GM23338 (cell line): Measurements from ENCODE around the gene PGAP3. TPM values are rescaled to one million over a fixed set of nuclear protein-coding genes. Genes with fewer than 3 reads are reported as not detected.

ENCODE experiments used
- ATAC-seq: fragments of 200-7000 bp; cut with Tn5 transposase; 3 replicates; pipeline ENCODE4 v1.9.1; 2020
- DNase-seq: peaks from one replicate; pipeline ENCODE4 v3.0.0-alpha.2; 2015; ENCODE audit warnings: low spot score
- H2AFZ ChIP-seq: fragments of 200-600 bp; sonication (generic); 2 replicates; pipeline ENCODE4 v1.8.0; 2016; ENCODE audit warnings: antibody characterized with exemption, mild to moderate bottlenecking, moderate library complexity
- H3F3A ChIP-seq: fragments of 200-600 bp; sonication (generic); replicated peaks from 2 replicates; pipeline ENCODE4 v1.8.0; 2017; ENCODE audit warnings: antibody characterized with exemption, mixed run types, low read depth
- H3K27ac ChIP-seq: fragments of 200-600 bp; sonication (generic); 2 replicates; pipeline ENCODE4 v1.6.1; 2016; ENCODE audit warnings: low read depth
- H3K27me3 ChIP-seq: fragments of 200-600 bp; sonication (generic); 2 replicates; pipeline ENCODE4 v1.8.0; 2016; ENCODE audit warnings: mild to moderate bottlenecking, mixed run types, moderate library complexity; ENCODE audit not compliant: insufficient read depth
- H3K36me3 ChIP-seq: fragments of 200-600 bp; sonication (generic); 2 replicates; pipeline ENCODE4 v1.8.0; 2016; ENCODE audit warnings: mild to moderate bottlenecking; ENCODE audit not compliant: insufficient read depth
- H3K4me1 ChIP-seq: fragments of 200-600 bp; sonication (generic); 2 replicates; pipeline ENCODE4 v1.8.0; 2016; ENCODE audit warnings: mild to moderate bottlenecking, moderate library complexity; ENCODE audit not compliant: insufficient read depth
- H3K4me2 ChIP-seq: fragments of 200-600 bp; sonication (generic); 2 replicates; pipeline ENCODE4 v1.7.1; 2017; ENCODE audit warnings: mixed run types
- H3K4me3 ChIP-seq: fragments of 200-600 bp; sonication (generic); 2 replicates; pipeline ENCODE4 v1.6.1; 2016; ENCODE audit warnings: mixed run types
- H3K79me2 ChIP-seq: fragments of 200-600 bp; sonication (generic); replicated peaks from 2 replicates; pipeline ENCODE4 v1.8.0; 2017; ENCODE audit warnings: mild to moderate bottlenecking; ENCODE audit not compliant: insufficient read depth
- H3K9me2 ChIP-seq: fragments of 200-600 bp; sonication (generic); 2 replicates; pipeline ENCODE4 v1.8.0; 2017; ENCODE audit not compliant: insufficient read depth
- H4K20me1 ChIP-seq: fragments of 200-600 bp; sonication (generic); replicated peaks from 2 replicates; pipeline ENCODE4 v1.8.0; 2017; ENCODE audit warnings: mild to moderate bottlenecking; ENCODE audit not compliant: insufficient read depth
- H3K27ac Mint-ChIP-seq: 2 replicates; pipeline ENCODE4 v1.8.0; 2020; ENCODE audit warnings: inconsistent platforms, mild to moderate bottlenecking, moderate library complexity, mixed read lengths
- H3K27me3 Mint-ChIP-seq: 3 replicates; pipeline ENCODE4 v1.8.0; 2022; ENCODE audit warnings: low read depth, mild to moderate bottlenecking, moderate library complexity, mixed read lengths, inconsistent platforms; ENCODE audit not compliant: insufficient read depth, poor library complexity
- H3K36me3 Mint-ChIP-seq: 3 replicates; pipeline ENCODE4 v1.8.0; 2021; ENCODE audit warnings: low read depth, mild to moderate bottlenecking, inconsistent platforms, moderate library complexity, mixed read lengths
- H3K4me1 Mint-ChIP-seq: 3 replicates; pipeline ENCODE4 v1.8.0; 2020; ENCODE audit warnings: mild to moderate bottlenecking, inconsistent platforms, mixed read lengths
- H3K4me3 Mint-ChIP-seq: 3 replicates; pipeline ENCODE4 v1.8.0; 2021; ENCODE audit warnings: moderate library complexity, mild to moderate bottlenecking, inconsistent platforms, mixed read lengths
- H3K9me3 Mint-ChIP-seq: 3 replicates; pipeline ENCODE4 v1.8.0; 2020; ENCODE audit warnings: moderate library complexity, mild to moderate bottlenecking, inconsistent platforms, mixed read lengths
- CREB1 ChIP-seq: fragments of 250-450 bp; sonication (Bioruptor Pico); IDR thresholded peaks from 2 replicates; pipeline ENCODE4 v1.5.0; 2020; ENCODE audit warnings: low read depth, mild to moderate bottlenecking, moderate library complexity
- CTCF ChIP-seq, 2 experiments: fragments of 200-600 bp in 1 of 2; sonication (generic) in 1 of 2; conservative IDR thresholded peaks; 2 replicates each; pipeline versions ENCODE4 v1.5.1 to v1.6.1; 2016 to 2017; ENCODE audit warnings: antibody characterized with exemption in 2 of 2, low read depth in 2 of 2, mild to moderate bottlenecking in 2 of 2, moderate library complexity in 1 of 2
- ETS1 ChIP-seq: IDR thresholded peaks from 2 replicates; pipeline ENCODE4 v1.6.1; 2016; ENCODE audit warnings: antibody characterized with exemption
- EZH2 ChIP-seq: fragments of 200-600 bp; sonication (generic); IDR thresholded peaks from one replicate; pipeline ENCODE4 v1.8.0; 2017; ENCODE audit warnings: antibody characterized with exemption, mild to moderate bottlenecking, low read depth; ENCODE audit not compliant: unreplicated experiment
- EZH2phosphoT487 ChIP-seq: fragments of 200-600 bp; sonication (generic); IDR thresholded peaks from one replicate; pipeline ENCODE4 v1.8.1; 2018; ENCODE audit warnings: antibody characterized with exemption; ENCODE audit not compliant: unreplicated experiment
- JUNB ChIP-seq: IDR thresholded peaks from one replicate; pipeline ENCODE4 v1.6.1; 2016; ENCODE audit warnings: antibody characterized with exemption; ENCODE audit not compliant: unreplicated experiment
- NANOG ChIP-seq: IDR thresholded peaks from 2 replicates; pipeline ENCODE4 v1.6.1; 2016; ENCODE audit warnings: antibody characterized with exemption, borderline replicate concordance
- POLR2AphosphoS5 ChIP-seq: IDR thresholded peaks from 2 replicates; pipeline ENCODE4 v1.6.1; 2016; ENCODE audit warnings: antibody characterized with exemption, low read depth
- REST ChIP-seq: IDR thresholded peaks from one replicate; pipeline ENCODE4 v1.6.1; 2018; ENCODE audit warnings: antibody characterized with exemption; ENCODE audit not compliant: unreplicated experiment
- STAT1 ChIP-seq: IDR thresholded peaks from one replicate; pipeline ENCODE4 v1.6.1; 2016; ENCODE audit warnings: antibody characterized with exemption; ENCODE audit not compliant: unreplicated experiment
- ZNF114 ChIP-seq: fragments of 250-450 bp; sonication (Bioruptor Pico); IDR thresholded peaks from 2 replicates; pipeline ENCODE4 v1.5.0; 2020; ENCODE audit warnings: mild to moderate bottlenecking, moderate library complexity
- ZNF331 ChIP-seq: fragments of 250-450 bp; sonication (Bioruptor Pico); IDR thresholded peaks from 2 replicates; pipeline ENCODE4 v1.5.0; 2020; ENCODE audit warnings: low read depth, mild to moderate bottlenecking, moderate library complexity
- polyA plus RNA-seq: library from polyadenylated mRNA; unstranded; fragments of >200 nt; fragmentation: Nextera tagmentation; extraction: Ambion mirVana; gene quantifications from 2 replicates; pipeline ENCODE4 v1.2.1, GENCODE V29; 2016
- total RNA-seq: library from RNA; depleted of rRNA; stranded (reverse); fragments of >200 nt; shearing (Covaris generic); gene quantifications from 2 replicates; pipeline ENCODE4 v1.2.3, GENCODE V29; 2014

The PGAP3 gene
- total and polyA plus RNA-seq, 2 experiments from 2014 or later: 7.0 to 10.7 TPM

GRCh38 chr17:39660397-39661385 is 27.2 kb downstream of the PGAP3 start (continued):
- TF ChIP-seq ZNF114 (CRISPR knock-in tag) (no peak), NANOG (no peak), REST (no peak), EZH2phosphoT487 (no peak), JUNB (no peak), EZH2 (no peak), POLR2AphosphoS5 (no peak)

GRCh38 chr17:39660011-39660360 is 27.9 kb downstream of the PGAP3 start:
- no peak overlapping the region for H2AFZ ChIP-seq
- H3K9me2 ChIP-seq: no peaks in the 10 kb centered on the region
- Mint-ChIP-seq H3K36me3 (peaks cover 21% of the 10 kb centered on the region), H3K27ac (no peak overlapping the region), H3K4me1 (peaks cover 43% of the 10 kb centered on the region), H3K27me3 (peaks cover 8% of the 10 kb centered on the region), H3K9me3 (no peaks in the 10 kb centered on the region; the same call in 2 of the 3 replicates), H3K4me3 (no peak overlapping the region)
- no peaks in the 10 kb centered on the region for H3K79me2 ChIP-seq
- H4K20me1 ChIP-seq: no peaks in the 10 kb centered on the region
- H3F3A ChIP-seq: peaks cover 7% of the 10 kb centered on the region
- H3K4me3 ChIP-seq: no peak overlapping the region
- H3K4me1 ChIP-seq: peaks cover 20% of the 10 kb centered on the region
- no peak overlapping the region for H3K4me2 ChIP-seq
- no peak overlapping the region for H3K27ac ChIP-seq
- ATAC-seq: no peak
- H3K36me3 ChIP-seq: no peaks in the 10 kb centered on the region
- no peak for DNase-seq
- H3K27me3 ChIP-seq: no peaks in the 10 kb centered on the region
- TF ChIP-seq POLR2AphosphoS5 (no peak), JUNB (no peak), REST (no peak), CREB1 (CRISPR knock-in tag) (no peak), ZNF114 (CRISPR knock-in tag) (no peak), ETS1 (no peak), NANOG (no peak), ZNF331 (no peak), EZH2 (no peak), EZH2phosphoT487 (no peak), CTCF (conservative IDR thresholded peaks at IDR 0.05; ENCODE audit: low read depth in 2 of 2) (no peak), STAT1 (no peak)
